Stimulated activated naive CD8-positive, alpha-beta T cell treated with anti-CD3 and anti-CD28 coated beads, Interleukin-15, Interleukin-2, amounts not matched to agents 100 U/mL and 50 U/mL, for 24 hours (primary cell): Measurements from ENCODE around the gene LCOR.
A peak's percentile ranks its signal among the peaks of the same experiment; 100 is the strongest.
"Not testable (repeated sequence)": the region's sequence is repeated elsewhere in the genome, so short reads cannot be mapped to it uniquely, and the experiment has no call there.

Experiments
- ATAC-seq: fragments of 150-1000 bp; cut with Tn5 transposase; one replicate; pipeline ENCODE4 v1.10.0; 2021
- DNase-seq: peaks from one replicate; pipeline ENCODE4 v3.0.0; 2021

LCOR gene

DNA sequence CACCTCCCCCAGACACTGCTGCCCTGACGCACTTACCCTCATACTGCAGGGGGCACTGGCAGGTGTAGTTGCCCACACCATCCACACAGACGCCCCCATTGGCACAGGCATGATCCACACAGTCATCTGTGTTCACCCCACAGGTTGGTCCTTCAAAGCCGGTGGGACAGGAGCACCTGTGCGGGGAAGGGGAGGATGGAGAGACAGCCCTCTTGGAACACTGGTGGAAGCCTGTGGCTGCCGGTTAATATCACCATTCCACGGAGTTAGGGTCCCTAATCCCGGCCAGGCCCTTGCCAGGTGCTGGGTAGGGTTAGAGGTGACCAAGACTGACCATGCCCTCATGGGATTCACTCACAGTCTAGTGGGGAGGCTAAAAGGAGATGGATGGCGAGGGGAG, 181.9 kb downstream of the LCOR start:
- DNase-seq, result no peak
- no peak for ATAC-seq

GRCh38 chr10:97015240-97015639, 183.1 kb downstream of the LCOR start:
- no peak for ATAC-seq
- DNase-seq, result no peak

- peak; percentile 79 for ATAC-seq
Observed at GRCh38 chr10:97016728-97017473, 184.8 kb downstream of the LCOR start.

DNA sequence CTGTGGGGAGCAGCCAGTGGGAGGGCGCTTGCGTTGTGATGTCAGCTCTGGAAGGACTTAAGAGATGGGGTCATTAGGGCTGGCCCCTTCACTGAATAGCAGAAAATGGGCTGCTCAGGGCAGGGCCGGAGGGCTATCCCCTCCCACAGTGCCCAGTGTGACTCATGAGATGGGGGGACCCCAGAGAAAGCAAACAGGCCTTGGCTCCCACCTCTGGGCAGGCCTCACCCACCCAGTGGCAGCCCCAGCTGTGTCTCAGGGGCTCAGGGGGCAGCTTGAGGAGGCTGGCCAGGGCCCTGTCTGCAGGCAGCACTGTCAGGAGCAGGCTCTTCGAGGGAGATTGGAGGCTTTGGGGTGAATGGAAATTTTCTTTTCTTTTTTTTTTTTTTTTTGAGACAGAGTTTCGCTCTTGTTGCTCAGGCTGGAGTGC, 185.4 kb downstream of the LCOR start:
- no peak for DNase-seq
- no peak for ATAC-seq

More at GRCh38 chr10:97016728-97017473, 184.8 kb downstream of the LCOR start:
- DNase-seq, result peak; percentile 72

- ATAC-seq, result no peak
- DNase-seq, result no peak
Observed at GRCh38 chr10:97018251-97019212, 186.4 kb downstream of the LCOR start.

- DNase-seq, result no peak
- no peak for ATAC-seq
Observed at GRCh38 chr10:97019213-97019844, 187.2 kb downstream of the LCOR start.

DNA sequence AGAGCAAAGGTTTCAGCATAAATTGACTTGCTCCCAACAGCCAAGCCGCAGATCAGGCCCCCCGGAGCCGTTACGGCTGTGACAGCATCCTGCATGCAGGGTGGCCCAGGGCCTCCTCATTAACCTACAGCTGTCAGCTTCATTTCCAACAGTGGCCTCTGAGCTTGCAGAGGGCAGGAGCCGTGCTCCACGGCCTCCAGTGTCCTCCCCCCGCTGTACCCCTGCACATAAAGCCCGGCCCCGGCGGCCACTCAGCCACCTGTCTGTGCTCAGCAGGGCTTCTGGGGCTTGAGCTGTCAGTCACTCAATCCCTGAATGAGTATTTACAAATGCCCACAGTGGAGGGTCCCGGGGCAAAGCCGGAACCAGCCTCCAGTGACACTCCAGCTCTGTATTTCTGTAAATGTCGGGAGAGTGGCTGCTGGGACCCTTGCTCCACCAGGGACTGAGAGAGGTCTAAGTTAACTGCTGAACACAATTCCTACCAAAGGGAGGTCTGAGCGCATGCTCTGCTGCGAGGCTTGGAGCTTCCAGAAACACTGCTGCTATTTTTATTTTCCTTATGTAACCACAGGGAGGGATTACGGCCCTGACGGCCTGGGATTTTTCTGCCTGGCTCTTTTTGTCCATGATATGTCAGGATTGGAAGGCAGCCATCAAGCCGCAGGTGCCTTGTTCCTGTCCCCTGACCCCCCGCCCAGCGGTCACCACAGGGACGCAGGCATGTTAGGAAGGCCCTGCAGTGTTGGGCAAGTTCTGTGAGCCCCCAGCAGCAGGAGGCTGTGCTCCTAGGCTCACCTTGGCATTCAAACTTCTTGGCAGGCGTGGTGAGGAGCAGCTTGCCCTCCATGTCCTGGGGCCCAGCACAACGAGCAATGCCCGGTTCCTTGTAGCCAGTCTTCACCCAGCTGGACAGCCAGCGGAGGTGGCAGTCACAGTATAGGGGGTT, 188.6 kb downstream of the LCOR start:
- ATAC-seq (no peak), DNase-seq (no peak)

GRCh38 chr10:97022616-97023015, 190.5 kb downstream of the LCOR start:
- DNase-seq (no peak), ATAC-seq (no peak)

DNA sequence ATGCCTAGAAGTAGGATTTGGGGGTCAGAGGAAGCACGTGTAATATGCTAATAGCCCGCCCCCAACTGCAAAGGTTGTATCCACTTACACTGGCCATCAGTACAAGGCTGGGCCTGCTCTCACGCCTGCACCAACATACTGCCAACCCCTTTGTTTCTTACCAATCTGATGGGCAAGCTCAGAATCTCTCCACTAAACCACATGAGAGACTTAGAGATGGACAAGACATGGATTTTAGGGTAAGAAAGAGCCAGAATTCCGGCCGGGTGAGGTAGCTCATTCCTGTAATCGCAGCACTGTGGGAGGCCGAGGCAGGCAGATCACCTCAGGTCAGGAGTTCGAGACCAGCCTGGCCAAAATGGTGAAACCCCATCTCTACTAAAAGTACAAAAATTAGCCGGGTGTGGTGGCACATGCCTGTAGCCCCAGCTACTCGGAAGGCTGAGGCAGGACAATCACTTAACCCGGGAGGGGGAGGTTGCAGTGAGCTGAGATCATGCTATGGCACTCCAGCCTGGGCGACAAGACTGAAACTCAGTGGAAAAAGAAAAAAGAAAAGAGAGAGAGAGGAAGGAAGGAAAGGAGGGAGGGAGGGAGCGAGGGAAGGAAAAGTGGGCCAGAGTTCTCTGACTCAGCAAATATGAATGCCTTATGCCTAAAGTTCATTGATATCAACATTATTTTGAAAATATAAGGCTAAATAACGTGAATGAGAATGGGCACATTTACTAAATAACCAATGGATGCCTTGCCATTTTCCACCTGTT, 191.5 kb downstream of the LCOR start:
- ATAC-seq (no peak), DNase-seq (no peak)

DNA sequence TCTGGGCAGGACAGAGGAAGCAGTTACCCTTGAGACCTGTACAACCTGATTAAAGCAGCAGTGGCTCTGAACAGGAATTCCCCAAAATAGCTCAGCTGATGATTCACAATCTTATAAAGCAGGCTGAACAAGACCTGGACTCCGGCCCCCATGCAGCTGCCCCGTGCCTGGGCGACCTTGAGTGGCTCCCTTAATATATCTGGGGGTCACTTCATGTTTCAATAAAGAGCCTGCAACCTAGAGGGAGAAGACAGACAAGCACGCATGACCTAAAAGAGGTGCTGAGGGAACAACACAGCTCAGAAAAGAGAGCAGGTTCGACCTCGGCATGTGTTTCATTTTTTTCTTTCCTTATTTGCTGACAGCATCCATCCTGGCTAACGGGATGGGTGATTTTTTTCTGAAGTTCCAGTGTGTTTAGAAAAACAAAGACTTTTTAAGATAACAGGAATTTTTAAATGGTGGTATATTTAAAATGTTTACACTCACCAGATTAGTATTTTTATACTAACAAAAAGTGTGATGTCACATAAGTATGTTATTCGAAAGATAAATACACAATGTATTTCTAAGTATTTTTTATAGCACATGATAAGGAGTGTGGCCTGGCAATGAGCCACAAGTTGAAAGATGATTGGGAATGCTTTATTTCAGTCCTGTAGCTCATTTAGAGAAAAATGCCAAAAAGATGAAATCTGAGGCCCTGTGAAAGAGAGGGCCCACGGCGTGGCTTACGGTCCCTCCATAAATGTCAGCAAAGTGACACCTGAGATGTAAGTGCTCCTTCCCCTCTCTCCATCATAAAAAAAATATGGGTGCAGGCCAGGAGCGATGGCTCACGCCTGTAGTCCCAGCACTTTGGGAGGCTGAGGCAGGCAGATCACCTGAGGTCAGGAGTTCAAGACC, 192.3 kb downstream of the LCOR start:
- no peak for ATAC-seq

GRCh38 chr10:97025613-97026242, 193.6 kb downstream of the LCOR start:
- peak; percentile 66 for DNase-seq
- no peak for ATAC-seq

More for the DNA sequence above, 192.3 kb downstream of the LCOR start:
- no peak for DNase-seq

DNA sequence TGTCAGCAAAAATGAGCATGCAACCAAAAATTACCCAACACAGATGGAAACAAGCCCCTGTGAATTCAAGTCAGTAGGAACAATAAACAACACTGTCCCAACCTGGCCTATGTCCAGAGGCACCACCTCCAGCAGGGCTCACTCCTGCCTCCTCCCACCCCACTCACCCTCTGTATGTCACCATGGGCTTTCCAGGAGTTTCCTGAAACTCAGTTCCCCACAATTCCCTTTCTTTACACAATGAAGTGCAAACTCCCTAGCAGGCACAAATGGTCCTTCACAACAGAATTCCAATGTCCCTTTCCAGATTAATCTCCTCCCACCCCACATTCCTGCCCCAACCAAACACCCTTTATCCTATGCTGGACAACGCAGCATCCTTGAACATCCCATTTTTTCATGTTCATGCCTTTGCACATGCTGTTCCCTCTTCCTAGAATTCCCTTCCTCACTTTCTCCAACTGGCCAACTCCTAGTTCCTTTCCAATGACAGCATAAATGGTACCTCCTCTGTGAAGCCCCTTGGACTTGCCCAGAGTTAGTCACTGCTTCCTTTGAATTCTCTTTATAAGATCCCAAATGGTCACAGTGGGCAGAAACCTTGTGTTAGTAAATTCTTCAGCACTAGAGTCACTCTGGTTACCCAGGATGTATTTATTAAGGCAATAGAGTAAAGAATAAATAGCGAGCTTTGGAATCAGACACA, 196.2 kb downstream of the LCOR start:
- DNase-seq, result no peak

GRCh38 chr10:97028832-97029178, 196.7 kb downstream of the LCOR start:
- ATAC-seq (no peak), DNase-seq (no peak)

More for the DNA sequence above, 196.2 kb downstream of the LCOR start:
- ATAC-seq, result no peak

DNA sequence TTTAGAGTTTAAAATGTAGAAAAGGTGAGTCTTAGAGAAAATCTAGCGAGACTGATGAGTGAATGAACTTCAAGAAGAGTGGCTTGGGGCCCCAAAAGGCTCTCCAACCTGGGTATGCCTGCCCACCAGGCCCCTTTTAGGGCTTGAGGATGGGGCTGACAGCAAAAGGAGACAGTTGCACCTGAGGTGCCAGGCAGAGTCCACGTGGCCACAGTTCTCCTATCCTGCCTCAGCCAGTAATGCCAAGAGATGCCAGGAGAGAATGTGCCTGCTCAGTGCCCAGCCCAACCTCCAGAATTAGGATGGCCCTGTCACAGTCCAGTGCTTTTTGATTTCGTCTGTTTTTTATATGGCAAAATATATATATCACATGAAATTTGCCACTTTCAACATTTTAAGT, 197.2 kb downstream of the LCOR start:
- ATAC-seq, result no peak
- no peak for DNase-seq

- DNase-seq (no peak), ATAC-seq (no peak)
Observed at GRCh38 chr10:97030894-97031293, 198.8 kb downstream of the LCOR start.

DNA sequence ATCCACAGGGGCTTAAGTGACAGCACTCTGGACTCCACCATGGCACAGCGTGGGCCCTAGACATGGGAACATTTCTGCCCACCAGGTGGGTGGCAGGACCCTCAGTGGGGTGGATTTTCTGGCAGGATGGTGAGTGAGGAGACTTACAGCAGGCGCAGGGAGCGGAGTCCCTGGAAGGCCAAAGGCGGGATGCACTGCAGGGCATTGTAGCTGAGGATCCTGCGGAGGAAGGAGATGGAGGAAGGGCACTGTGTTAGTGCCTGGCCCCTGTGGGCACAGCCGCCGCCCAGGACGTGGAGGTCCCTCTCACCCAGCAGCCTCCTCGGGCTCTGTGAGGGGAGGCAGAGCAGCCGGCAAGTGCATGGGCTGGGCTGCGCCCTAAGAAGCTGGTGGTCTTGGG, 199.4 kb downstream of the LCOR start:
- no peak for ATAC-seq
- no peak for DNase-seq

GRCh38 chr10:97032624-97033023, 200.5 kb downstream of the LCOR start:
- no peak for DNase-seq
- ATAC-seq, result no peak

GRCh38 chr10:97033841-97034240, 201.7 kb downstream of the LCOR start:
- not testable (repeated sequence) for ATAC-seq, DNase-seq

DNA sequence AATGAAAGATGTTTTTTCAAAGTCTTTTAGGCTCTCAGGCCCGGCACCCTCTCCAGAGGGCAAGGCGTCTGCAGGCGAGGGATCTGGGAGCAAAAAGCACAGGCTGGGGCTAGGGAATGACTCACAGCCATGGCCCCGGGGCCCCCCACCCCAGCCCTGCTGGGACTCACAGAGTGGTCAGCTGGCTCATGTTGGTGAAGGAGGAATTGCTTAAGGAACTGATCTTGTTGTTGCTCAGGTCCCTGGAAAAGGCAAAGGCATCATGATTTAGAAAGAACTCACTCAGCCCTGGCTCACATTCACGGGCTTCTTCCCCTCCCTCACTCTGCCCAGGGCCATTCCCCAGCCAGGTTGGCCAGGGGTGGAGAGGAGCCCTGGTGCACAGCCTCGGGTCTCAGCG, 202.2 kb downstream of the LCOR start:
- ATAC-seq (no peak), DNase-seq (no peak)
